D721Med (cell line): ENCODE data around the gene LRRC3B.

Experiments used
- DNase-seq: peaks from one replicate; pipeline ENCODE4 v3.0.0; 2011; ENCODE audit warnings: low spot score; ENCODE audit not compliant: insufficient read length
- FAIRE-seq: peaks from 2 replicates; lab custom pipeline; 2011; peaks lifted over from hg19 to GRCh38; lab: Jason Lieb, UNC
- CTCF ChIP-seq: IDR thresholded peaks from 2 replicates; pipeline ENCODE4 v1.5.1; 2012; ENCODE audit warnings: mild to moderate bottlenecking, control low read depth; ENCODE audit not compliant: insufficient read depth; ENCODE audit errors: missing control alignments

The LRRC3B gene

GRCh38 chr3:26623419-26624208, 1.0 kb downstream of the LRRC3B start:
- FAIRE-seq = no peak
- TF ChIP-seq CTCF = no peak
- no peak for DNase-seq

GRCh38 chr3:26624209-26624765, 1.7 kb downstream of the LRRC3B start:
- FAIRE-seq (no peak), DNase-seq (no peak)
- TF ChIP-seq CTCF = no peak

- TF ChIP-seq CTCF = no peak
- DNase-seq (no peak), FAIRE-seq (no peak)
Observed at GRCh38 chr3:26625187-26625586, 2.6 kb downstream of the LRRC3B start.

GRCh38 chr3:26627080-26627479, 4.5 kb downstream of the LRRC3B start:
- FAIRE-seq (no peak), DNase-seq (no peak)
- no peak for TF ChIP-seq CTCF

GRCh38 chr3:26628915-26629314, 6.3 kb downstream of the LRRC3B start:
- no peak for TF ChIP-seq CTCF
- FAIRE-seq (no peak), DNase-seq (no peak)

GRCh38 chr3:26630669-26631389, 8.3 kb downstream of the LRRC3B start:
- no peak for TF ChIP-seq CTCF
- DNase-seq (no peak), FAIRE-seq (no peak)
